Measurements from ENCODE around the gene UBALD1.

DNA sequence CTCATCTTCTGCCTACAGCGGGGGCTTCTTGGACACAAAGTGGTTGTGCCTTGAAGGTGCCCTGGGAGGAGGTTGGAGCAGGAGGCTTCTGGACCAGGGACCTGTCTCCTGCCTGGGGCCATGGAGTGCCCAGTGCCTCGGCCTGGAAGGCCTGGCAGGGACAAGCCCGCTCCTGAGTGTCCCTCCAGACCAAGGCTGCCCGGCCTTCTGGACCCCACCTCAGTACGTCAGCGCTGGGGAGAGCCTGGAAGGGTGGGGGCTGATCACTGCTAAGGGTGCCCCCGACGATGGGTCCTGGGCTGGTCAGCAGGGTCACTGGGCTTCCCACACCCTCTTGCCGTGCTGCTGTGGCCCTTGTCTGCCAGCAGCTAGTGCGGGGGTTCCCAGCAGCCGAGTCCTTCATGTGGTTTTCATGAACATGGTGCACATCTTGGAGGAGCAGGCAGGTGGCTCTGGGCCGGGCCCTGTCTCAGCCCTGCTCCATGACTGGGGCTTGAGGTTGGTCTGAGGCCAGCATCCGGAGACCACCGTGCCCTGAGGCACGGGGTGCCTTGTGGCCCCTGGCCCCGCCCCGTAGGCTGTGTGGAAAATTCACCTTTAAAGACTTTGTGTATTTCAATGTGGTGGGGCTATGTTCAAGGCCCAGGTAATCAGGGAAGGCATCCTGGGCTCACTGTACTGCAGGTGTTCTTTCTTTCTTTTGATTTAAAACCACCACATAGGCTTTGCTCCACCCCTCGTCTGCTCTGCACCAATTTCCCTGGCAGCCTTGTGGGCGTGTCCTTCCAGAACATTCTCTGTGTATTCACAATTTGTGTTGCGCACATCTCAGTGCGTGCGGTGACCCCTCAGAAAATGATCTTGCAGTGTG lies 32.3 kb upstream of the UBALD1 start:
- no peak for TF ChIP-seq FOXA1 (IDR thresholded peaks at IDR 0.05)
- no peak for TF ChIP-seq ZNF384 (IDR thresholded peaks at IDR 0.05)
- no peak for TF ChIP-seq FOXM1 (IDR thresholded peaks at IDR 0.05; ENCODE audit: borderline replicate concordance)
- TF ChIP-seq ARNT (IDR thresholded peaks at IDR 0.05), result no peak
- TF ChIP-seq NFRKB (IDR thresholded peaks at IDR 0.05), result no peak
- no peak for TF ChIP-seq BHLHE40 (IDR thresholded peaks at IDR 0.05; ENCODE audit: borderline replicate concordance)
- TF ChIP-seq FOXK2 (IDR thresholded peaks at IDR 0.05), result no peak
- TF ChIP-seq SUZ12 (IDR thresholded peaks at IDR 0.05), result no peak
- no peak for TF ChIP-seq TARDBP (IDR thresholded peaks at IDR 0.05)
- TF ChIP-seq SP1 (IDR thresholded peaks at IDR 0.05), result no peak
- TF ChIP-seq, protein P1, sequence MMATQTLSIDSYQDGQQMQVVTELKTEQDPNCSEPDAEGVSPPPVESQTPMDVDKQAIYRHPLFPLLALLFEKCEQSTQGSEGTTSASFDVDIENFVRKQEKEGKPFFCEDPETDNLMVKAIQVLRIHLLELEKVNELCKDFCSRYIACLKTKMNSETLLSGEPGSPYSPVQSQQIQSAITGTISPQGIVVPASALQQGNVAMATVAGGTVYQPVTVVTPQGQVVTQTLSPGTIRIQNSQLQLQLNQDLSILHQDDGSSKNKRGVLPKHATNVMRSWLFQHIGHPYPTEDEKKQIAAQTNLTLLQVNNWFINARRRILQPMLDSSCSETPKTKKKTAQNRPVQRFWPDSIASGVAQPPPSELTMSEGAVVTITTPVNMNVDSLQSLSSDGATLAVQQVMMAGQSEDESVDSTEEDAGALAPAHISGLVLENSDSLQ (IDR thresholded peaks at IDR 0.05), result no peak

All from HEK293T (cell line).